GM12864 (cell line): ENCODE results near the gene CTTNBP2.

Experiments
- DNase-seq: peaks from one replicate; pipeline ENCODE4 v3.0.0-alpha.2; 2011; ENCODE audit warnings: low read depth
- H3K4me3 ChIP-seq: 2 replicates; pipeline ENCODE4 v1.5.1; 2011; ENCODE audit warnings: mild to moderate bottlenecking, low read depth, low read length, control low read depth
- CTCF ChIP-seq: IDR thresholded peaks from 2 replicates; pipeline ENCODE4 v1.5.1; 2011; ENCODE audit warnings: low read depth, mild to moderate bottlenecking, moderate library complexity, low read length, control low read depth, inconsistent platforms; ENCODE audit errors: missing control alignments

Gene CTTNBP2

GRCh38 chr7:117873310-117874190, at the start of gene CTTNBP2:
TSS of gene CTTNBP2 (minus strand) at chr7:117873441. CDS start at chr7:117873415, 26 bp downstream.
- H3K4me3 ChIP-seq: no peak within 1 kb of the TSS; the same call in 1 of the 2 replicates
- TF ChIP-seq CTCF: no peak
- no peak for DNase-seq

- no peak for TF ChIP-seq CTCF
- DNase-seq: no peak
- H3K4me3 ChIP-seq: no peak overlapping the region
These were observed 43.1 kb upstream of the CTTNBP2 start for GRCh38 chr7:117916309-117916708.

- no peak for TF ChIP-seq CTCF
- no peak overlapping the region for H3K4me3 ChIP-seq
- no peak for DNase-seq
These were observed 39.2 kb upstream of the CTTNBP2 start for GRCh38 chr7:117912421-117912820.

- H3K4me3 ChIP-seq: no peak overlapping the region
- TF ChIP-seq CTCF: no peak
- no peak for DNase-seq
These were observed 35.0 kb upstream of the CTTNBP2 start for GRCh38 chr7:117908031-117908795.

GRCh38 chr7:117907049-117907640, 33.9 kb upstream of the CTTNBP2 start:
- no peak overlapping the region for H3K4me3 ChIP-seq
- TF ChIP-seq CTCF: no peak
- DNase-seq: no peak

- DNase-seq: no peak
- TF ChIP-seq CTCF: no peak
- H3K4me3 ChIP-seq: no peak overlapping the region
These were observed 29.2 kb upstream of the CTTNBP2 start for GRCh38 chr7:117902314-117902889.
